ENCODE results near the gene CREM.
"Not testable (repeated sequence)": the region's sequence is repeated elsewhere in the genome, so short reads cannot be mapped to it uniquely, and the experiment has no call there.

CREM gene

DNA sequence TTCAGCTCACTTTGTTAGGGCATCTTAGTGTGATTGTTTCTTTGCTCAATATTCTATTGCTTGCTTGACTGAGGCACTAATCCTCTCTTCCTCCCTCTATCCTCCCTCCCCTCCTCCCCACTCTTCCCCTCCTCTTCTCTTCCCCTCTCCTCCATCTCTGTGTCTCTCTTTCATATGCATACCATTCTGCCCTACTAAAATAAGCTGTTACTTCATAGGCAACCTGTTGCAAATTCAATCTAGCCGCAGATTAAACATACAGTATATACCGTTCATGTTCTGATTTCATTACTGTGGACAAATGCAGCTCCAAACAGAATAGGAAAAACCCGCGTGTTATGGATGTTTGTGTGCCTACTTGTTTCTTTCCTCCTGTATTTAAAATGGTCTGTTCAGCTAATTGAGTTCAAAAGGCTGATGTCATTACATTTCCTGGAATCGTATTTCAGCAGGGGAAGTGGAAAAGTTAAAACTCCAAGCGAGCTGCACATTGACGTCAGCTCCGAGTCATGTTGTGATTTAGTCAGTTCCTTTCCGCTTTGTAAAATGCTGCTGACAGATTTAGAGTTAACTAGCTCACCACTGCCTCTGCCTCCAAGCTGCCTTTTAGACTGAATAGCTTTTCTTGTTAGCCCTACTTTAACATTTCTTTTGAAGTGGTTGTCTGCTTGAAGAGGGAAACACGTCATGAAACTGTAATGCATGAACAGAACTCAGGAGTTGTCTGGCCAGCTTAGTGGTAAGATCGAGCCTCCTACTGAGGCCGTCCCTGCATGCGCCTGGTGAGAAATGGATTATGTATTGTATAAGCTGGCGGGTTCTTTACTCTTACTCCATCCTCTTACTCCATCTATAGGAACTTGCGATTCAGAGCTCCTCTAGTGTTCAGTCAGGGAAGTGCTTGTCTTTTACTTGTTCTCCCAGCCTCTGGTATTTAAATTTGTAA lies 69.0 kb downstream of the CREM start:
- peak; percentile 16 for DNase-seq

GRCh38 chr10:35200487-35200886 lies 73.8 kb downstream of the CREM start:
- DNase-seq = no peak

GRCh38 chr10:35201234-35201633 lies 74.6 kb downstream of the CREM start:
- DNase-seq = no peak

- DNase-seq = no peak
Measured at GRCh38 chr10:35202050-35202449, 75.4 kb downstream of the CREM start.

DNA sequence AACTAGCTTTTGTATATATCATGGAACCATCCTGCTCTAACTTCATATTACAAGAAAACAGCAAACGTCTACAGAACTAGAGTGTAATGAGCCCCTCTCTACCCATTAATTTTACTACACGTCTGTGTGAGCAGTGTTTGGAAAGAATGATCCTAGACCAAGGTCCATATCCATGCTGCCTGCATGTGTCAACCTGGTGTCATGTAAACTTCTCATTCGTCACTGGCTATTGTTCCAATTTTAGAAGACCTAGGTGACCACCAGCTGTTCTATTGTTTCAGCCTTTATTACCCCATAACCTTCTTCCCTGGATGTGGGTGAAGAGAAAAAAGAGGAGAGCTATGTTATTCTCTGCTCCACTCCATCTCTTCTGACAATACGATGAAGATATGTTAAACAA lies 77.1 kb downstream of the CREM start:
- DNase-seq = no peak

DNA sequence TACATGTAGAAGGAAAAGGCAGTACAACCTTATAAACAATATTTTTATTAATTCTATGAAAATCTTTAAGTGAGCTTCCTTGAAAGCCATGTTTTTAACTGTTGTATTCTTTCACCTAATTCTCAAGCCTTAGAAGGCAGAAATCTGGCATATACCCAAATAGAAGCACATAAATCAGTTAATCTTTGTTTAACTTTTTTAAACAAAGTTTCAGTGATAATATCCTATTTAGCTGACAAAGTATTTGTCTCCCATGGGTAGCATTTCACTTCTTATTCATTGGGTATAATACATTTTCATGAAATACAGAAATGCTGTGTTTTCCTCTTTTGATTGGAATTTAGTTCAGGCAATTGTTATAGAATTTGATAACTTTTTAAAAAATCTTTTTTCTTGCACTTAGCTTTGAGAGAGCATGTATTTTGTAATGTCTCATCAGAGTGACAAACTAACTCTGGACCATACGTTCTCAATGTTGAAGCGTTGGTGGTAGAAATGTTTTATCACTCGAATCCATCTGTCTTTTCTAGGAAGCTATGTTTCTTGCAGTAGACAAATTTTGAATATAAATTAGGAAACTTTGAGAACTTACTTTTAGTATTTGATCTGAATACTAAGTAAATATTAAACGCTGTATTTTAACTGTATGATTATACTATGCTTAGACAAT lies 78.1 kb downstream of the CREM start:
- no peak for DNase-seq

GRCh38 chr10:35206274-35206673 lies 79.6 kb downstream of the CREM start:
- no peak for DNase-seq

- DNase-seq = no peak
Measured at GRCh38 chr10:35208536-35208935, 81.9 kb downstream of the CREM start.

DNA sequence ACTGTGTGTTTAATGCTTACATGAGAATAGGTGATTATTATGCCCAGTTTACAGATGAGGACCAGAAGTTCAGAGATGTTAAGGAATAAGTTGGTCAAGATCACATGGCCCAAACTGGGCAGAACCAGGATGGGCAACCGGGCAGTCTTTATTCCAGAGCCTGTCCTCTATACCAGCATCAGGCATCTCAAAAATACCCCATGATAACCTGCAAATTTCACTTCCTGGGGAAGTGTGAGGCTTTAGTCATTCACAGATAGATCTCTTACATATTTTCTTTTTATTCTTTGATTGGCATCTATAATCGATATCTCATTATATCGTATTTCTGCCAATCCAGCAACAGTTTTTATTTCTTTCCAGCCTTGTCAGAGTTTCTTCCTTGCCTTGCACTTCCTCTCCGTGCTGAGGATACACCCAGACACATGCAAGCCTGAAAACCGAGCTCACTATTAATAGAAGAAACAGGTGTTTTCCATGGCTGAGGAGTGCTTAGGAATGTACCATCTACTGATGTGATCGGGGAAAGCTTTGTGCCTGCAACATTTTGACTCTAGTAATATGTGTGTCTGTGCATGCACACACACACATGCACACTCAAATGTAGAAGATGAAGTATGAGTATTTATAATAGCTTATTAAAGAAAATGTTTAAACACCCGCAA lies 82.4 kb downstream of the CREM start:
- DNase-seq = no peak

- DNase-seq = no peak
Measured at GRCh38 chr10:35210961-35211360, 84.3 kb downstream of the CREM start.

- DNase-seq = no peak
Measured at GRCh38 chr10:35211390-35211789, 84.7 kb downstream of the CREM start.

DNA sequence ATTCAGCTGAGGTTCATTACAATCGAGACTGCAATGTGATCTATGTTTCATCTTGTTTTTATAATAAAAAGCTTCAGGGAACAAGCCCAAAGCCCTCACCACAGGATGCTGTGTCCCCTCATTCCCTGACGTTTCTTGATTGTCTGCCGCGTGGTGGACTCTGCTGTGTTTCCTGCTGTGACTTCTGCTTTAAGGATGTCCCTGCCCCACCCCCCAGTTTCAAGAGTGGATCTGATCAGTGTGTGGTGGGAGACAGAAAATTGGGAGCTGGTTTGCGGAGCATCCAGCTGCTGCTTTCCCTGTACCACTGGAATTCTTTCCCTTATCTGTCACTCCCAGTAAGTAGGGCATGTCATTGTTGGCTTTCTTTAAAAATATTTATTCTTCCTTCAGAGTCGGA lies 86.2 kb downstream of the CREM start:
- DNase-seq = no peak

DNA sequence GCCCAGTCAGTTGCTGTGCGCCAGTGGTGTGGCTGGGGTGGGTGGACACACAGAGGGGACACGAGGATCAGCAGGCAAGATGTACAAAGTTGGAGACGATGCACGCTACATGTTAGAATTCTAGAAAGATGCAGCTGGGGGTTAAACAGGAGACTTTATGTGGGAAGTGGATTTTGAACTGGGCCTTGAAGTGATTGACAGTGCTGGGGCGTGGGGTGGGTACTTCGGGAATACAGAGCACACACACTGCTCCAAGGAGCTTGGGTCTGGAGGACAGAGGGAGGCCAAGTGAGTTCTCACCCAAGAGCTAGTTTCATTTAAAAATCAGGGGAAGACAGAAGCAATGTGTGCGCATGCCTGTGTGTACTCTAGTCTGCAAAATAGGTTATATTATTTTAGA lies 87.1 kb downstream of the CREM start:
- DNase-seq = no peak

DNA sequence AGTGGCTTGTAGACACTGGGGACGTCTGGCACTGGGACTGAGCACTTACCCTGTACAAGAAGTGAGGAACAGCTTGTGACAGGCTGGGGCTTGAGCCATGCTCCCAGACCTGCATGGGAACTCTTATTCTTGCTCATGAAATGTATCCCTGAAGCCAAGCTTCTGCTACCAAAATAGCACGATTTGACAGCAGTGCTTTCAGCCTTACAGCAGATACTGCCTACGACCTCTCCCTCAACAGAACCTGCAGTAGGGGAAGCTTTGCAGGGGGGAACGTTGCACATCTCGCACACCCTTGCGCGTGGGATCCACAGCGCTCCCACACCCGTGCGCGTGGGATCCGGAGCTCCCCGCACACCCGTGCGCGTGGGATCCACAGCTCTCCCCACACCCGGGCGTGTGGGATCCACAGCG lies 88.0 kb downstream of the CREM start:
- DNase-seq = no peak

GRCh38 chr10:35215107-35215506 lies 88.5 kb downstream of the CREM start:
- no peak for DNase-seq

DNA sequence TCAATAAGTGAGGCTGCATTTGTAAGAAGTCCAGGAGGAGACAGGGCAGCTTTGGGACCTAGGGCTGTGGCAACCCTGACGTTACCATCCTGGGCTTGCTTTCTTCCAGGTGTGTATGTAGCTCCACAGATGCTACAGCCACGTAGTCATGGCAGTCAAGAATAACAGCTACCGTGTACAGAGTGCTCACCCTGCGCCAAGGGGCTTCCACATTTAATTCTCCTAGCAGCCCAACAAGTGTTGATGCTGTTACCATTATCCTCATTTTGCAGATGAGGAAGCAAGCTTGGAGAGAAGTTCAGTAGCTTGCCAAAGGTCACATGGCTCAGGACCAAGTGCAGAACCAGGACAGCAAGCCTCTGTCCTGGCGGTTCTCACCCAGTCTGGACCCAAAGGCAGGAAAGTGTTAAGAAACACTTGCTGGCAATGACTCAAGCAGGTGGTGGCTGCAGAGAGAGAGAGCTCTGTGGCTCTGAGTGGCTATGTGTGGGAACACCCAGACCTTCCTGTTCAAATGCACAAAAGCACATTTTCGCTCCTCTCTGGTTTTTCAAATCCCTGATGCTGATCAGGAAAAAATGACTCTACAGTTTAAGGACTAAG lies 89.8 kb downstream of the CREM start:
- no peak for DNase-seq

GRCh38 chr10:35216956-35217355 lies 90.3 kb downstream of the CREM start:
- DNase-seq = not testable (repeated sequence)

DNA sequence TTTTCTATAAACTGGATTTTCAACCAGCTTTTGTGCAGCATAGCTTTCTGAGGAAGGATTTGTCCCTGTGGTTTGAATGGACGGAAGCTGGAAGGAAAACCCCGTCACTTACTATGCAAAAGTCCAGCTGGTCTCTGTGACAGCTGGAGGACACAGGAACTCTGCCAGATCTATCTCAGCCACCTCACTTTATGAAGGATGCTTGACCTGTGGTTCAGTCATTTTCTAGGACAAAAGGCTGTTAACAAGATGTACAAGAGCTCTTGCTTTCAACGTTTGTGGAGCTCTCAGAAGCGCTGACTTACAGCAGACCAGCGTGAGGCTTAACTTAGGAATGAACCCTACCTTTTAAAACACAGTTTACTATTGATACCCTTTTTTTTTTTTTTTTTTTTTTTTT lies 90.8 kb downstream of the CREM start:
- DNase-seq = no peak

DNA sequence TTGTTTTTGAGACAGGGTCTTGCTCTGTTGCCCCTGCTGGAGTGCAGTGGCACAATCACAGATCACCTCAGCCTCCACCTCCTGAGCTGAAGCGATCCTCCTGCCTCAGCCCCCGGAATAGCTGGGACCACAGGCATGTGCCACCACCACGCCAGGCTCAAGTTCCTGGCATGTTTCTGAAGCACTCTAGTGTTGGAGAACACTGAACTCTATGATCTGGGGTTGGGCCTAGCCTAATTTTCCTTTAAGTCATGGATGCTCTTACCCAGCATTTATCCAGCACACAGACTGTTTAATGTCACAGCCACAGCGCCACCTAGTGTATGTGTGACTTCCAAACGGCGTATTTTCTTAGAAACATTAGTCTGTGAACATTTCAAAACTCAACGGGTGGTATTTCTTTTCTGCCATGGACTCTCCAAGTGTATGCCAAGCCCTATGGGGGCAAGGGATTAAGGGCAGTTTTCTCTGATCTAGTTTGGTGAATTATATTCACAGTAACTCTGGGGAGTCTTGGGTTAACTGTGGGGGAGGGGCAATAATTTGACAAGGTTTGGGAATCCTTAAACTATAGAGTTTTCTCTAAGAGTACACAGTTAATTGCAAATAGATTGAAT lies 91.8 kb downstream of the CREM start:
- DNase-seq = peak; percentile 79

DNA sequence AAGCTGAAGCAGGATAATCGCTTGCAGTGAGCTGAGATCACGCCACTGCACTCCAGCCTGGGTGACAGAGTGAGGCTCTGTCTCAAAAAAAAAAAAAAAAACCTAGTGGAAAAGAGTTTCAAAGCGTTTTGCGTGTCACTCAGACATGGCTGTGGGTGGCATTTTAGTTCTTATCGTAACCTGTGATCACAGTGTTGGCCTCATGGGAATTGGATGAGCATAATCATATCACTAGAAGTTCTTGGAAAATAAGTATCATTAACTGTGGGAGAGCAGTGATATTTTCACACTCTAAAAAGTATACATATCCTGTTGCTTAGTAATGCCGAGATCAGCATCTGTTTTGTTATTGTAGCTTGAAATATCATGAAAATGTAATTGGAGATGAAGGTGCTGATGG lies 92.6 kb downstream of the CREM start:
- DNase-seq = no peak

GRCh38 chr10:35219891-35220890 lies 93.5 kb downstream of the CREM start:
- no peak for DNase-seq

- no peak for DNase-seq
Measured at GRCh38 chr10:35223016-35223415, 96.4 kb downstream of the CREM start.

Data from NCI-H345 (cell line).